ENCODE results near the gene ATL2.

DNA sequence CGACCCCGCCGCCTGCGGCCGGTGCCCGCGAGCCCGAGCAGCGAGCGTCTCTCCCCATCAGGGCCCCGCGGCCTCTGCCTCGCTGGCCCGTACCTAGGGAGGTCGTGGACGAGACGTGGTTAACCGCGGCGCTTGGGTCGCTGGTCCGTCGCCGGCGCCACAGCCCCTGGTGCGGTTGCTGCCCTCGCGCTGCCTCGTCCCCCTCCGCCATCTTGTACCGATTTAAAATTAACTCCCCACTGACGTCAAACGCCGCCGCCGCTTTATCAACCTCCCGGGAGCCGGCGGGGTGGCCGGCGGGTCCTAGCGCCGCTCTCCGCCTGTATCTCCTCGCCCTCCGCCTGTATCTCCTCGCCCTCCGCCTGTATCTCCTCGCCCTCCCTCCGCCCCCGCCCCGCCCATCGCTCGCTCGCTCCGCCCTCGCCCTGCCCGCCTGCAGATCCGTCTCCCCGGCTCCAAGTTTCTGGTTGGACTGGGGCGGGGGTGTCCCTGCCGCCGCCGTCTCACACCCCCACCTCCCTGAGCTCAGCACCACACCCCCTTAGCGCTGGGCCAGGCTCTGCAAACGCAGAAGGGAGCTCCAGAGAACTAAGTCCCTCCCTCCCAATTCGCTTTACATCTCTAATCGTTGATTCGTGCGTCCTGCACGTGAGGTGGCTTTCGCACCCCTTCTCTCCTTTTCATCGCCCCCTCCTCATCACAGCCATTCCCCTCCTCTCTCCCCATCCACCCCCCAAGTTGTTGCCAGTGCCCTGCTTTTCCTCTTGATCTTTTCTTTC lies at the start of gene ATL2:
- TF ChIP-seq, protein P1, sequence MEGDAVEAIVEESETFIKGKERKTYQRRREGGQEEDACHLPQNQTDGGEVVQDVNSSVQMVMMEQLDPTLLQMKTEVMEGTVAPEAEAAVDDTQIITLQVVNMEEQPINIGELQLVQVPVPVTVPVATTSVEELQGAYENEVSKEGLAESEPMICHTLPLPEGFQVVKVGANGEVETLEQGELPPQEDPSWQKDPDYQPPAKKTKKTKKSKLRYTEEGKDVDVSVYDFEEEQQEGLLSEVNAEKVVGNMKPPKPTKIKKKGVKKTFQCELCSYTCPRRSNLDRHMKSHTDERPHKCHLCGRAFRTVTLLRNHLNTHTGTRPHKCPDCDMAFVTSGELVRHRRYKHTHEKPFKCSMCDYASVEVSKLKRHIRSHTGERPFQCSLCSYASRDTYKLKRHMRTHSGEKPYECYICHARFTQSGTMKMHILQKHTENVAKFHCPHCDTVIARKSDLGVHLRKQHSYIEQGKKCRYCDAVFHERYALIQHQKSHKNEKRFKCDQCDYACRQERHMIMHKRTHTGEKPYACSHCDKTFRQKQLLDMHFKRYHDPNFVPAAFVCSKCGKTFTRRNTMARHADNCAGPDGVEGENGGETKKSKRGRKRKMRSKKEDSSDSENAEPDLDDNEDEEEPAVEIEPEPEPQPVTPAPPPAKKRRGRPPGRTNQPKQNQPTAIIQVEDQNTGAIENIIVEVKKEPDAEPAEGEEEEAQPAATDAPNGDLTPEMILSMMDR (conservative IDR thresholded peaks at IDR 0.05; ENCODE audit: low read depth, low read length), result no peak
- TF ChIP-seq EZH2 (IDR thresholded peaks at IDR 0.05; ENCODE audit: borderline replicate concordance, low read depth, low read length, poor library complexity, severe bottlenecking), result no peak

Measured in A673 (cell line).